Tibial nerve (tissue), 3 donors: ENCODE results near the gene FAM234A.

ENCODE experiments used
- POLR2A ChIP-seq, 2 donors: fragments of 450-650 bp; IDR thresholded peaks; one replicate each; pipeline ENCODE4 v1.6.1; 2017; ENCODE audit warnings: antibody characterized with exemption in 2 of 2, mild to moderate bottlenecking in 2 of 2, moderate library complexity in 2 of 2
- TF ChIP-seq, protein P1 (sequence below), 5 experiments: fragments of 200-600 bp in 3 of 5; fragments of 450-650 bp in 2 of 5; sonication (generic) in 3 of 5; IDR thresholded peaks; one replicate each; pipeline ENCODE4 v1.5.1; 2016 to 2019; ENCODE audit warnings: antibody characterized with exemption in 5 of 5, mild to moderate bottlenecking in 3 of 5, moderate library complexity in 2 of 5

DNA sequence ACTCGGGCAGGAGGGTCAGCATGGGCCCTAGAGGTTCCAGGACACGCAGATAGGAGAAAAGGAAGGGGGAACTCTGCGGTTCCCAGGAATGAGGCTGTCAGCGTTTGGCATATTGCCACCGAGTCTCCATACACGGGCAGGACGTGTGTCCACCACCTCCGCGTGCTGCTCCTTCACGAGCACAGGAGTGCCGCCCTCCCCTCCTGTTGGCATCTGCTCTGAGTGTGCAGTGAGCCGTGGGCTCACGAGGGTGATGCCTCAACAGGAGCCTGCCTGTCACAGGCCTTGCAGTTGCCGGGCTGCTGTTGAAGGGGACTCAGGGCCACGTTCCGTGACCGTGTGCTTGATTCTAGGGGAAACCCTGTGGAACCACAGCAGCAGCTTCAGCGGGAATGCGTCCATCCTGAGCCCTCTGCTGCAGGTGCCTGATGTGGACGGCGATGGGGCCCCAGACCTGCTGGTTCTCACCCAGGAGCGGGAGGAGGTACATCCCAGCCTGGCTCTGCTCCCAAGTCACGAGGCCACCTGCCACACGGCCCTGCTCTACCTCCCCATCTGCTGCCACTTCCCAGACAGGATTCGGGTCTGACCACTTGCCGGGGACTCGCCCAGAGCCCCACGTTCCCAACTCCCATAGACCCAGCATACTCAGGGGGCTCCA, 26.5 kb downstream of the FAM234A start:
- TF ChIP-seq, protein P1, sequence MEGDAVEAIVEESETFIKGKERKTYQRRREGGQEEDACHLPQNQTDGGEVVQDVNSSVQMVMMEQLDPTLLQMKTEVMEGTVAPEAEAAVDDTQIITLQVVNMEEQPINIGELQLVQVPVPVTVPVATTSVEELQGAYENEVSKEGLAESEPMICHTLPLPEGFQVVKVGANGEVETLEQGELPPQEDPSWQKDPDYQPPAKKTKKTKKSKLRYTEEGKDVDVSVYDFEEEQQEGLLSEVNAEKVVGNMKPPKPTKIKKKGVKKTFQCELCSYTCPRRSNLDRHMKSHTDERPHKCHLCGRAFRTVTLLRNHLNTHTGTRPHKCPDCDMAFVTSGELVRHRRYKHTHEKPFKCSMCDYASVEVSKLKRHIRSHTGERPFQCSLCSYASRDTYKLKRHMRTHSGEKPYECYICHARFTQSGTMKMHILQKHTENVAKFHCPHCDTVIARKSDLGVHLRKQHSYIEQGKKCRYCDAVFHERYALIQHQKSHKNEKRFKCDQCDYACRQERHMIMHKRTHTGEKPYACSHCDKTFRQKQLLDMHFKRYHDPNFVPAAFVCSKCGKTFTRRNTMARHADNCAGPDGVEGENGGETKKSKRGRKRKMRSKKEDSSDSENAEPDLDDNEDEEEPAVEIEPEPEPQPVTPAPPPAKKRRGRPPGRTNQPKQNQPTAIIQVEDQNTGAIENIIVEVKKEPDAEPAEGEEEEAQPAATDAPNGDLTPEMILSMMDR (IDR thresholded peaks at IDR 0.05): no peak
- TF ChIP-seq POLR2A (IDR thresholded peaks at IDR 0.05): no peak
